ENCODE results near the gene DLG2.
A peak's percentile ranks its signal among the peaks of the same experiment; 100 is the strongest.

Gene DLG2

DNA sequence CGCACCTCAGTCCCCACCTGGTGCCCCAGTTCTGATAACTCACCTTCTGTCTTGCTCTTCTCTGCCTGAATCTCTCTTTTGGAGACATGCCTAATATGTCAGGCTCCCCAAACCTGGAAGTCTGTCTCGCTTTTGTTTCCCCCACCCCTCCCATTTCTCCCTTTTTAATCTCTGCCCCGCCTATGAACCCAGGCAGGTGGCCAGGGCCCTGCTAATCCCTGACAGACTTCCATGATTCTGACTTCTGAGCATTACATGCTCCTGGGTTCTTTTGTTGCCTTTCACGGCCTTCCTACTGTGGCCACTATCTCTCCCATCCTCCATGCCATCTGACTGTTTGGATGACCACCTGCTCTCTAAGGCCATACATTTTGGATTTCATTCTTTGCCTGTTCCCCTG, 1220.1 kb downstream of the DLG2 start:
- TF ChIP-seq YY1 (IDR thresholded peaks at IDR 0.05; ENCODE audit: low read depth) (no peak), TCF12 (IDR thresholded peaks at IDR 0.05; ENCODE audit: low read depth) (no peak), TEAD4 (IDR thresholded peaks at IDR 0.05) (no peak), REST (IDR thresholded peaks at IDR 0.05; ENCODE audit: low read depth) (no peak), ZBTB7A (IDR thresholded peaks at IDR 0.05; ENCODE audit: low read depth) (no peak), CEBPB (IDR thresholded peaks at IDR 0.05) (no peak), EP300 (IDR thresholded peaks at IDR 0.05; ENCODE audit: borderline replicate concordance) (no peak), CREB1 (IDR thresholded peaks at IDR 0.05; ENCODE audit: low read depth) (no peak), USF1 (IDR thresholded peaks at IDR 0.05) (no peak), FOXM1 (IDR thresholded peaks at IDR 0.05; ENCODE audit: borderline replicate concordance, low read depth) (no peak), TAF1 (IDR thresholded peaks at IDR 0.05; ENCODE audit: low read depth) (no peak), EGR1 (IDR thresholded peaks at IDR 0.05) (no peak), RAD21 (IDR thresholded peaks at IDR 0.05; ENCODE audit: low read depth) (no peak), NFIC (IDR thresholded peaks at IDR 0.05) (no peak)
- TF ChIP-seq, protein P1, sequence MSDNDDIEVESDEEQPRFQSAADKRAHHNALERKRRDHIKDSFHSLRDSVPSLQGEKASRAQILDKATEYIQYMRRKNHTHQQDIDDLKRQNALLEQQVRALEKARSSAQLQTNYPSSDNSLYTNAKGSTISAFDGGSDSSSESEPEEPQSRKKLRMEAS (IDR thresholded peaks at IDR 0.05), result no peak

DNA sequence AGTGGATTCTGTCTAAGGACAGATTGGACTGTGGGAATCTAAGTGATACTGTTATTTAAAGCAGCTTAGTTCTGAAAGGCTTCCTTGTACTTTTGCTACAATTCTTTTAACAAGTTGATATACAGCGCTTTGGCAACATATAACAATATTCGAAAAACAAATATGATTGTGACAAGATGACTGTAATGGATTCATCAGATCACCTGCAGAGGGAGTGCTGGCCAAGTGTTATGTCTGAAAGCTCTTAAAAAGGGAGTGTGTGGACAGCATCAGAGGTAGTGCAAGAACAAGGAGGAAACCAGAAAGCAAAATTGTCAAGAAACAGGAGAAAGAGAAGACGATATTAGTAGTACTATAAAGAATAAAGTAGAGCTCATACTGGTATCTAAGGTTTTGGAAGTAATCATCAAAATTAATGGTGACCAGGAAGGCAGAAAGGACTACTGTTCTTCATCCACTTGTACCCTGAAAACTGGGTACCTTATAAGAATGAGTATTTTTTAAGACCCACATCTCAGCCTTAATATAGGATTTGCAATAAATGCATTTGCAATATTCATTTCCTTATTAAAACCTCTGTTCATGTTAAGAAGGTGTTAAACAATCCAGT, 1229.0 kb downstream of the DLG2 start:
- TF ChIP-seq RAD21 (IDR thresholded peaks at IDR 0.05; ENCODE audit: low read depth) (peak; percentile 36), FOXM1 (IDR thresholded peaks at IDR 0.05; ENCODE audit: borderline replicate concordance, low read depth) (no peak)

- TF ChIP-seq TAF1 (IDR thresholded peaks at IDR 0.05; ENCODE audit: low read depth), result no peak
- no peak for TF ChIP-seq TEAD4 (IDR thresholded peaks at IDR 0.05)
- no peak for TF ChIP-seq USF1 (IDR thresholded peaks at IDR 0.05)
- TF ChIP-seq RAD21 (IDR thresholded peaks at IDR 0.05; ENCODE audit: low read depth), result no peak
- no peak for TF ChIP-seq EP300 (IDR thresholded peaks at IDR 0.05; ENCODE audit: borderline replicate concordance)
- TF ChIP-seq TCF12 (IDR thresholded peaks at IDR 0.05; ENCODE audit: low read depth), result no peak
Observed at GRCh38 chr11:84396521-84396920, 1230.6 kb downstream of the DLG2 start.

GRCh38 chr11:84390441-84391078, 1236.6 kb downstream of the DLG2 start:
- TF ChIP-seq CREB1 (IDR thresholded peaks at IDR 0.05; ENCODE audit: low read depth) (no peak), ZBTB7A (IDR thresholded peaks at IDR 0.05; ENCODE audit: low read depth) (no peak), TAF1 (IDR thresholded peaks at IDR 0.05; ENCODE audit: low read depth) (no peak), EGR1 (IDR thresholded peaks at IDR 0.05) (no peak), TEAD4 (IDR thresholded peaks at IDR 0.05) (no peak), RAD21 (IDR thresholded peaks at IDR 0.05; ENCODE audit: low read depth) (peak; percentile 26; the same call in 1 of the 2 replicates), USF1 (IDR thresholded peaks at IDR 0.05) (no peak), CEBPB (IDR thresholded peaks at IDR 0.05) (no peak)

GRCh38 chr11:84389696-84390095, 1237.4 kb downstream of the DLG2 start:
- no peak for TF ChIP-seq NFIC (IDR thresholded peaks at IDR 0.05)
- TF ChIP-seq USF1 (IDR thresholded peaks at IDR 0.05), result no peak
- no peak for TF ChIP-seq FOXM1 (IDR thresholded peaks at IDR 0.05; ENCODE audit: borderline replicate concordance, low read depth)
- no peak for TF ChIP-seq TEAD4 (IDR thresholded peaks at IDR 0.05)
- TF ChIP-seq TAF1 (IDR thresholded peaks at IDR 0.05; ENCODE audit: low read depth), result no peak
- no peak for TF ChIP-seq EP300 (IDR thresholded peaks at IDR 0.05; ENCODE audit: borderline replicate concordance)
- no peak for TF ChIP-seq RAD21 (IDR thresholded peaks at IDR 0.05; ENCODE audit: low read depth)
- no peak for TF ChIP-seq ZBTB7A (IDR thresholded peaks at IDR 0.05; ENCODE audit: low read depth)
- no peak for TF ChIP-seq YY1 (IDR thresholded peaks at IDR 0.05; ENCODE audit: low read depth)
- TF ChIP-seq CEBPB (IDR thresholded peaks at IDR 0.05), result no peak
- TF ChIP-seq, protein P1 (IDR thresholded peaks at IDR 0.05), result no peak
- TF ChIP-seq TCF12 (IDR thresholded peaks at IDR 0.05; ENCODE audit: low read depth), result no peak

- no peak for TF ChIP-seq TCF12 (IDR thresholded peaks at IDR 0.05; ENCODE audit: low read depth)
- TF ChIP-seq RAD21 (IDR thresholded peaks at IDR 0.05; ENCODE audit: low read depth), result peak; percentile 48
- no peak for TF ChIP-seq EGR1 (IDR thresholded peaks at IDR 0.05)
Observed at GRCh38 chr11:84384731-84385130, 1242.4 kb downstream of the DLG2 start.

GRCh38 chr11:84383576-84383975, 1243.6 kb downstream of the DLG2 start:
- TF ChIP-seq TCF12 (IDR thresholded peaks at IDR 0.05; ENCODE audit: low read depth), result no peak
- TF ChIP-seq TAF1 (IDR thresholded peaks at IDR 0.05; ENCODE audit: low read depth), result no peak
- TF ChIP-seq FOXM1 (IDR thresholded peaks at IDR 0.05; ENCODE audit: borderline replicate concordance, low read depth), result no peak
- no peak for TF ChIP-seq NFIC (IDR thresholded peaks at IDR 0.05)
- TF ChIP-seq EGR1 (IDR thresholded peaks at IDR 0.05), result no peak
- TF ChIP-seq REST (IDR thresholded peaks at IDR 0.05; ENCODE audit: low read depth), result no peak
- no peak for TF ChIP-seq ZBTB7A (IDR thresholded peaks at IDR 0.05; ENCODE audit: low read depth)
- no peak for TF ChIP-seq TEAD4 (IDR thresholded peaks at IDR 0.05)
- TF ChIP-seq EP300 (IDR thresholded peaks at IDR 0.05; ENCODE audit: borderline replicate concordance), result no peak
- no peak for TF ChIP-seq RAD21 (IDR thresholded peaks at IDR 0.05; ENCODE audit: low read depth)
- no peak for TF ChIP-seq USF1 (IDR thresholded peaks at IDR 0.05)
- TF ChIP-seq CEBPB (IDR thresholded peaks at IDR 0.05), result no peak
- TF ChIP-seq YY1 (IDR thresholded peaks at IDR 0.05; ENCODE audit: low read depth), result no peak
- TF ChIP-seq CREB1 (IDR thresholded peaks at IDR 0.05; ENCODE audit: low read depth), result no peak
- TF ChIP-seq, protein P1 (IDR thresholded peaks at IDR 0.05), result no peak
